Measurements from ENCODE around the gene NEDD1.

Gene NEDD1

GRCh38 chr12:96906849-96907670 lies at the start of gene NEDD1:
NEDD1 (plus strand) TSS chr12:96907257; CDS start chr12:96909760, 2,503 bp downstream.
- no peak for TF ChIP-seq CTCF (IDR thresholded peaks at IDR 0.05; ENCODE audit: insufficient read depth, low read length, poor library complexity, severe bottlenecking)
- DNase-seq (ENCODE audit: extremely low read depth, insufficient read length), result peak; percentile 93
- H3K4me3 ChIP-seq (replicated peaks; ENCODE audit: low read depth, low read length), result peak within 1 kb of the TSS; percentile 81
- H3K27me3 ChIP-seq (replicated peaks; ENCODE audit: control insufficient read depth, insufficient read depth, low read length), result no peaks in the 10 kb centered on the region
- no peaks in the 10 kb centered on the region; the same call in 1 of the 2 replicates for H3K36me3 ChIP-seq (ENCODE audit: control insufficient read depth, insufficient read depth, low read length)

- no peak for TF ChIP-seq CTCF (IDR thresholded peaks at IDR 0.05; ENCODE audit: insufficient read depth, low read length, poor library complexity, severe bottlenecking)
- no peak for DNase-seq (ENCODE audit: extremely low read depth, insufficient read length)
- H3K27me3 ChIP-seq (replicated peaks; ENCODE audit: control insufficient read depth, insufficient read depth, low read length), result no peaks in the 10 kb centered on the region
- no peak overlapping the region for H3K4me3 ChIP-seq (replicated peaks; ENCODE audit: low read depth, low read length)
- no peaks in the 10 kb centered on the region for H3K36me3 ChIP-seq (ENCODE audit: control insufficient read depth, insufficient read depth, low read length)
Observed at GRCh38 chr12:96858162-96858561, 48.9 kb upstream of the NEDD1 start.

- Histone ChIP-seq H3K27me3 (replicated peaks; ENCODE audit: control insufficient read depth, insufficient read depth, low read length) (no peaks in the 10 kb centered on the region), H3K36me3 (ENCODE audit: control insufficient read depth, insufficient read depth, low read length) (no peaks in the 10 kb centered on the region), H3K4me3 (replicated peaks; ENCODE audit: low read depth, low read length) (no peak overlapping the region)
- no peak for TF ChIP-seq CTCF (IDR thresholded peaks at IDR 0.05; ENCODE audit: insufficient read depth, low read length, poor library complexity, severe bottlenecking)
- DNase-seq (ENCODE audit: extremely low read depth, insufficient read length), result no peak
Observed at GRCh38 chr12:96861656-96862055, 45.4 kb upstream of the NEDD1 start.

- Histone ChIP-seq H3K36me3 (ENCODE audit: control insufficient read depth, insufficient read depth, low read length) (no peaks in the 10 kb centered on the region), H3K27me3 (replicated peaks; ENCODE audit: control insufficient read depth, insufficient read depth, low read length) (no peaks in the 10 kb centered on the region), H3K4me3 (replicated peaks; ENCODE audit: low read depth, low read length) (no peak overlapping the region)
- no peak for DNase-seq (ENCODE audit: extremely low read depth, insufficient read length)
- no peak for TF ChIP-seq CTCF (IDR thresholded peaks at IDR 0.05; ENCODE audit: insufficient read depth, low read length, poor library complexity, severe bottlenecking)
Observed at GRCh38 chr12:96862326-96862725, 44.7 kb upstream of the NEDD1 start.

GRCh38 chr12:96864335-96864734 lies 42.7 kb upstream of the NEDD1 start:
- TF ChIP-seq CTCF (IDR thresholded peaks at IDR 0.05; ENCODE audit: insufficient read depth, low read length, poor library complexity, severe bottlenecking), result no peak
- H3K4me3 ChIP-seq (replicated peaks; ENCODE audit: low read depth, low read length), result no peak overlapping the region
- DNase-seq (ENCODE audit: extremely low read depth, insufficient read length), result no peak
- H3K27me3 ChIP-seq (replicated peaks; ENCODE audit: control insufficient read depth, insufficient read depth, low read length), result no peaks in the 10 kb centered on the region
- no peaks in the 10 kb centered on the region for H3K36me3 ChIP-seq (ENCODE audit: control insufficient read depth, insufficient read depth, low read length)

All from GM06990 (cell line).